Astrocyte of the hippocampus (primary cell): ENCODE data around the gene WDR88.
A peak's percentile ranks its signal among the peaks of the same experiment; 100 is the strongest.
"Not testable (repeated sequence)": the region's sequence is repeated elsewhere in the genome, so short reads cannot be mapped to it uniquely, and the experiment has no call there.

Experiments
- DNase-seq: peaks from one replicate; pipeline ENCODE4 v3.0.0; 2011; ENCODE audit warnings: low read depth, low spot score

WDR88 gene

GRCh38 chr19:33196446-33197193, 64.7 kb downstream of the WDR88 start:
- no peak for DNase-seq

GRCh38 chr19:33197591-33198000, 65.7 kb downstream of the WDR88 start:
- DNase-seq = no peak

- DNase-seq = no peak
These were observed 66.3 kb downstream of the WDR88 start for GRCh38 chr19:33198169-33198568.

- DNase-seq = peak; percentile 32
These were observed 67.7 kb downstream of the WDR88 start for GRCh38 chr19:33199441-33200265.

- DNase-seq = no peak
These were observed 69.6 kb downstream of the WDR88 start for GRCh38 chr19:33201473-33201872.

GRCh38 chr19:33201886-33202545, 70.1 kb downstream of the WDR88 start:
- no peak for DNase-seq

- no peak for DNase-seq
These were observed 70.9 kb downstream of the WDR88 start for GRCh38 chr19:33202546-33203507.

- DNase-seq = no peak
These were observed 71.6 kb downstream of the WDR88 start for GRCh38 chr19:33203529-33203928.

- DNase-seq = no peak
These were observed 72.4 kb downstream of the WDR88 start for GRCh38 chr19:33204136-33204973.

GRCh38 chr19:33205110-33205509, 73.2 kb downstream of the WDR88 start:
- DNase-seq = no peak

- no peak for DNase-seq
These were observed 73.8 kb downstream of the WDR88 start for GRCh38 chr19:33205531-33206260.

GRCh38 chr19:33206261-33207039, 74.5 kb downstream of the WDR88 start:
- no peak for DNase-seq

GRCh38 chr19:33207040-33207620, 75.2 kb downstream of the WDR88 start:
- DNase-seq = no peak

GRCh38 chr19:33207903-33208302, 76.0 kb downstream of the WDR88 start:
- DNase-seq = no peak

- no peak for DNase-seq
These were observed 76.5 kb downstream of the WDR88 start for GRCh38 chr19:33208371-33208895.

- DNase-seq = no peak
These were observed 77.3 kb downstream of the WDR88 start for GRCh38 chr19:33208904-33209849.

GRCh38 chr19:33209850-33210230, 77.9 kb downstream of the WDR88 start:
- not testable (repeated sequence) for DNase-seq
